ENCODE data around the gene TMC8. TPM values are rescaled to one million over a fixed set of nuclear protein-coding genes. Genes with fewer than 3 reads are reported as not detected.
A peak's percentile ranks its signal among the peaks of the same experiment; 100 is the strongest.

Gene TMC8
- total and polyA plus RNA-seq, 11 donors = 0.81 to 21.6 (median 1.2) TPM

- ATAC-seq (peak in 1 of 4 donors; percentile 0), DNase-seq (no peak)
- peaks cover 14 to 82% (median 60%) of the 10 kb centered on the region in 12 donors for H3K4me1 ChIP-seq
- H3K27ac ChIP-seq = peak overlapping the region; percentile 76 to 98 (median 94)
- peak overlapping the region in 10 of 12 donors; percentile 74 to 94 (median 88) for H3K4me3 ChIP-seq
- no peaks in the 10 kb centered on the region for H3K9me3 ChIP-seq
- WGBS, 4 donors = 43 to 65% (median 56%) methylated on average over 5 to 6 of the region's 6 CpGs
- no peak for TF ChIP-seq CTCF (IDR thresholded peaks at IDR 0.05)
- TF ChIP-seq POLR2A (IDR thresholded peaks at IDR 0.05) = no peak
- H3K36me3 ChIP-seq = peaks cover 0 to 48% (median 22%) of the 10 kb centered on the region in 9 donors
- intact Hi-C loops (cut with DNase I) = loop anchor here in 8 of 10 donors (5.0 kb wide), 3 partner anchors 45 to 125 kb away; no protein-coding TSS in a partner anchor
- peaks cover 0 to 4% (median 0%) of the 10 kb centered on the region in 9 donors for H3K27me3 ChIP-seq
These were observed 3.7 kb upstream of the TMC8 start for GRCh38 chr17:78126895-78127238.

- TF ChIP-seq CTCF (IDR thresholded peaks at IDR 0.05) = no peak
- TF ChIP-seq POLR2A (IDR thresholded peaks at IDR 0.05) = no peak
- peak overlapping the region; percentile 76 to 98 (median 94) for H3K27ac ChIP-seq
- no peaks in the 10 kb centered on the region for H3K9me3 ChIP-seq
- ATAC-seq = peak; percentile 42 to 70 (median 48)
- peaks cover 0 to 4% (median 0%) of the 10 kb centered on the region in 9 donors for H3K27me3 ChIP-seq
- peak overlapping the region; percentile 71 to 98 (median 88) for H3K4me3 ChIP-seq
- 4 to 10% (median 6%) methylated on average over 14 to 25 of the region's 25 CpGs for whole genome bisulfite sequencing, 4 donors
- peak; percentile 81 to 88 (median 85) for DNase-seq
- peaks cover 0 to 43% (median 17%) of the 10 kb centered on the region in 9 donors for H3K36me3 ChIP-seq
- intact Hi-C loops (cut with DNase I) = loop anchor here in 8 of 10 donors (5.0 kb wide), 3 partner anchors 45 to 125 kb away; no protein-coding TSS in a partner anchor
- H3K4me1 ChIP-seq = peaks cover 14 to 83% (median 60%) of the 10 kb centered on the region in 12 donors
These were observed 3.2 kb upstream of the TMC8 start for GRCh38 chr17:78127239-78127887.

- TF ChIP-seq CTCF (IDR thresholded peaks at IDR 0.05) (no peak), POLR2A (IDR thresholded peaks at IDR 0.05) (no peak)
- Histone ChIP-seq H3K4me1 (peaks cover 14 to 86% (median 60%) of the 10 kb centered on the region in 12 donors), H3K27ac (peak overlapping the region; percentile 76 to 98 (median 94)), H3K9me3 (no peaks in the 10 kb centered on the region), H3K4me3 (peak overlapping the region; percentile 71 to 98 (median 88)), H3K36me3 (peaks cover 0 to 40% (median 11%) of the 10 kb centered on the region in 9 donors), H3K27me3 (peaks cover 0 to 4% (median 0%) of the 10 kb centered on the region in 9 donors)
- intact Hi-C loops (cut with DNase I) = loop anchor here in 8 of 10 donors (5.0 kb wide), 3 partner anchors 44 to 124 kb away; no protein-coding TSS in a partner anchor
- peak in 1 of 5 donors; percentile 43 for DNase-seq
- 3 to 14% (median 4%) methylated on average over 6 to 39 of the region's 39 CpGs for WGBS, 4 donors
- peak; percentile 9 to 27 (median 14) for ATAC-seq
These were observed 2.6 kb upstream of the TMC8 start for GRCh38 chr17:78127888-78128550.
